ENCODE data around the gene HCRTR1.
A peak's percentile ranks its signal among the peaks of the same experiment; 100 is the strongest.
"Not testable (repeated sequence)": the region's sequence is repeated elsewhere in the genome, so short reads cannot be mapped to it uniquely, and the experiment has no call there.

Gene HCRTR1

DNA sequence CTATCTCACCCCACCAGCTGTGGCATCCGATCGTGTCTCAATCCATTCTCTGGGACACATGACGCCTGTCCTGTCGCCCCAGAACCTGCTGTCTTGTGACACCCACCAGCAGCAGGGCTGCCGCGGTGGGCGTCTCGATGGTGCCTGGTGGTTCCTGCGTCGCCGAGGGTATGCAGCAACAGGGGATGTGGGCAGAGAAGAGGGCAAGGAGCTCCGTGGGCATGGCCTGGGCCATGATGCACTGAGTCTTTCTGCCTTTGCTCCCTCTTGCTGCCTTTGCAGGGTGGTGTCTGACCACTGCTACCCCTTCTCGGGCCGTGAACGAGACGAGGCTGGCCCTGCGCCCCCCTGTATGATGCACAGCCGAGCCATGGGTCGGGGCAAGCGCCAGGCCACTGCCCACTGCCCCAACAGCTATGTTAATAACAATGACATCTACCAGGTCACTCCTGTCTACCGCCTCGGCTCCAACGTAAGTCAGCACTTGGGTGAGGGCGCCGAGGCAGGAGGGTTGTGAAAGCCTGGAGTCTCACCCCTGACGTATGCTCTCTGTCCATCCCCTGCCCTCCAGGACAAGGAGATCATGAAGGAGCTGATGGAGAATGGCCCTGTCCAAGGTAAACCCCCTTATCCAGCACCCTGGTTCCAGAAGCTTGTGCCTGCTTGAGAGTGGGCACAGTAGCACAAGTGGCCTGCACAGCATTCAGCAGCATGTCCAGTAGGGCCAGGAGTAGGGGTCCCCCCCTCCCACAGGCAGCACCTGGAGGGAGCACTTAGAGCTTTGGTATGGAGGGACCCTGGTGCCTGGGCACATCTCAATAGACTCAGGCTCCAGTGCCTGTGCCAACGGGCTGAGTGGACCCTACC, 32.4 kb upstream of the HCRTR1 start:
- H3K9me3 ChIP-seq (replicated peaks in 1 of 11), result no peaks in the 10 kb centered on the region
- H3K36me3 ChIP-seq, result no peaks in the 10 kb centered on the region
- no peak overlapping the region for H3K4me3 ChIP-seq
- no peak for TF ChIP-seq Cebpa-rat (IDR thresholded peaks at IDR 0.05)
- peaks cover 10 to 29% (median 22%) of the 10 kb centered on the region in 11 experiments; a peak in 20 of 22 replicates for H3K27me3 ChIP-seq
- H3K4me2 ChIP-seq, result peak overlapping the region; percentile 70 to 98 (median 78)
- H4K20me1 ChIP-seq, result peaks cover 0 to 9% (median 0%) of the 10 kb centered on the region in 11 experiments; a peak in 1 of 22 replicates
- peak overlapping the region in 5 of 11 experiments; percentile 30 to 70 (median 67); a peak in 7 of 22 replicates for H3K27ac ChIP-seq
- peaks cover 43 to 91% (median 75%) of the 10 kb centered on the region in 10 experiments for H3K4me1 ChIP-seq
- H3K9ac ChIP-seq, result peak overlapping the region in 5 of 11 experiments; percentile 2 to 68 (median 29); a peak in 6 of 22 replicates

DNA sequence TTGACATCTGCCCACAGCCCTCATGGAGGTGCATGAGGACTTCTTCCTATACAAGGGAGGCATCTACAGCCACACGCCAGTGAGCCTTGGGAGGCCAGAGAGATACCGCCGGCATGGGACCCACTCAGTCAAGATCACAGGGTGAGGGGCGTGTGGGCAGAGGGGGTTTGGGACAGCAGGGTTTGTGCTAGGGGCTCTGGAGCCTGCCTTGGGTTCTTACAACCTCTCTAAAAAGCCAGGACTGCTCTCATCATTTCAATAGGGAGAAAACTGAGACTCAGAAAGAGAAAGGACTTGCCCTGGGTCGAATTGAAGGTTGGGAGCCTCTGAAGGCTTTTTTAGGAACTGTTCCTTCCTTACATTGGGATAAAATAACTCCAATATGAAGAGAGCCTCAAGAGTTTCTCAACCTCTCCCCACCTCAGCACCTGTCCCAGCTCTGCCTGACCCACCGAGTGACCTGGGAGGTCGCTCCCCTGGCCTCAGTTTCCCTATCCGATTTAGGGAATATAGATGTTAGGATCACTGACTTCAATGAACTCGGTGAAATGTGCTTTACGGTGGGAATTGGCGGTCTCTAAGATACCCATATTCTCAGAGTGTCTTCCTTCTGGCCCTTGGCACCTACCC, 31.6 kb upstream of the HCRTR1 start:
- H3K36me3 ChIP-seq, result no peaks in the 10 kb centered on the region
- H3K4me3 ChIP-seq, result no peak overlapping the region
- H3K27ac ChIP-seq, result no peak overlapping the region
- H3K9me3 ChIP-seq (replicated peaks in 1 of 11), result no peaks in the 10 kb centered on the region
- H3K9ac ChIP-seq, result 0 out of 22 replicates have a peak overlapping the region, but pooled peaks of 1 of the 11 experiments have one; percentile 1
- peaks cover 43 to 84% (median 70%) of the 10 kb centered on the region in 10 experiments for H3K4me1 ChIP-seq
- H3K27me3 ChIP-seq, result peaks cover 10 to 29% (median 22%) of the 10 kb centered on the region in 11 experiments; a peak in 20 of 22 replicates
- H4K20me1 ChIP-seq, result peaks cover 0 to 9% (median 0%) of the 10 kb centered on the region in 11 experiments; a peak in 1 of 22 replicates
- peak overlapping the region in 8 of 11 experiments; percentile 70 to 98 (median 78); a peak in 15 of 22 replicates for H3K4me2 ChIP-seq
- TF ChIP-seq Cebpa-rat (IDR thresholded peaks at IDR 0.05), result no peak

DNA sequence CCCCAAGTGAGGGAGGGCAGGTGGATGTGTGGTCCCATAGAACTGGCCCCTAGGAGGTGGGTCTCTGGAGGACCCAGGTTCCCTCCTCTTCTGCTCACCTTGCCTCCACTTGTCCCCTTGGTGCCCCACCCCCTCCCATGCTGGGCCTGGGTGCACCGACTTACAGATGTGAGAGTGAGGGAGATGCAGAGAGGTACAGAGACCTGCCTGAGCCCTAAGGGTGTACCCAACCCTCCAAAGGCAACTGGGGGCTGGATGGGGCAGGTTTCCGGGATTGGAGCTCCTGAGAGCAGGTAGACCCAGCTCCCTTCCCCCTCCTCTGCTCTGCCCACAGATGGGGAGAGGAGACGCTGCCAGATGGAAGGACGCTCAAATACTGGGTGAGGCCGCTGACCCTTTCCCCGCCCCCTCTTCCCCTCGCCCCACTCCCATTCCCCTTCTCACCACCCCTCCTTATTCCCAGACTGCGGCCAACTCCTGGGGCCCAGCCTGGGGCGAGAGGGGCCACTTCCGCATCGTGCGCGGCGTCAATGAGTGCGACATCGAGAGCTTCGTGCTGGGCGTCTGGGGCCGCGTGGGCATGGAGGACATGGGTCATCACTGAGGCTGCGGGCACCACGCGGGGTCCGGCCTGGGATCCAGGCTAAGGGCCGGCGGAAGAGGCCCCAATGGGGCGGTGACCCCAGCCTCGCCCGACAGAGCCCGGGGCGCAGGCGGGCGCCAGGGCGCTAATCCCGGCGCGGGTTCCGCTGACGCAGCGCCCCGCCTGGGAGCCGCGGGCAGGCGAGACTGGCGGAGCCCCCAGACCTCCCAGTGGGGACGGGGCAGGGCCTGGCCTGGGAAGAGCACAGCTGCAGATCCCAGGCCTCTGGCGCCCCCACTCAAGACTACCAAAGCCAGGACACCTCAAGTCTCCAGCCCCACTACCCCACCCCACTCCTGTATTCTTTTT, 30.8 kb upstream of the HCRTR1 start:
- TF ChIP-seq Cebpa-rat (IDR thresholded peaks at IDR 0.05), result no peak
- H3K4me2 ChIP-seq, result peak overlapping the region; percentile 3 to 98 (median 47); a peak in 17 of 22 replicates
- H4K20me1 ChIP-seq, result peaks cover 0 to 9% (median 0%) of the 10 kb centered on the region in 11 experiments; a peak in 1 of 22 replicates
- H3K9me3 ChIP-seq (replicated peaks in 1 of 11), result no peaks in the 10 kb centered on the region
- H3K27me3 ChIP-seq, result peaks cover 10 to 29% (median 22%) of the 10 kb centered on the region in 11 experiments; a peak in 20 of 22 replicates
- H3K9ac ChIP-seq, result peak overlapping the region in 1 of 11 experiments; percentile 5; a peak in 1 of 22 replicates
- no peak overlapping the region for H3K4me3 ChIP-seq
- no peak overlapping the region; a peak in 1 of 22 replicates for H3K27ac ChIP-seq
- H3K36me3 ChIP-seq, result no peaks in the 10 kb centered on the region
- peaks cover 43 to 82% (median 72%) of the 10 kb centered on the region in 10 experiments for H3K4me1 ChIP-seq

DNA sequence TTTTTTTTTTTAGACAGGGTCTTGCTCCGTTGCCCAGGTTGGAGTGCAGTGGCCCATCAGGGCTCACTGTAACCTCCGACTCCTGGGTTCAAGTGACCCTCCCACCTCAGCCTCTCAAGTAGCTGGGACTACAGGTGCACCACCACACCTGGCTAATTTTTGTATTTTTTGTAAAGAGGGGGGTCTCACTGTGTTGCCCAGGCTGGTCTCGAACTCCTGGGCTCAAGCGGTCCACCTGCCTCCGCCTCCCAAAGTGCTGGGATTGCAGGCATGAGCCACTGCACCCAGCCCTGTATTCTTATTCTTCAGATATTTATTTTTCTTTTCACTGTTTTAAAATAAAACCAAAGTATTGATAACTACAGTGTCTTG, 30.2 kb upstream of the HCRTR1 start:
- not testable (repeated sequence) for H3K4me3 ChIP-seq; H3K27ac ChIP-seq; H3K36me3 ChIP-seq; H3K9ac ChIP-seq; H4K20me1 ChIP-seq; H3K9me3 ChIP-seq (replicated peaks in 1 of 11)
- Histone ChIP-seq H3K4me2 (peak overlapping the region in 10 of 11 experiments; percentile 34 to 92 (median 76); a peak in 16 of 22 replicates), H3K4me1 (peaks cover 43 to 82% (median 77%) of the 10 kb centered on the region in 10 experiments), H3K27me3 (peaks cover 10 to 29% (median 22%) of the 10 kb centered on the region in 11 experiments; a peak in 20 of 22 replicates)

DNA sequence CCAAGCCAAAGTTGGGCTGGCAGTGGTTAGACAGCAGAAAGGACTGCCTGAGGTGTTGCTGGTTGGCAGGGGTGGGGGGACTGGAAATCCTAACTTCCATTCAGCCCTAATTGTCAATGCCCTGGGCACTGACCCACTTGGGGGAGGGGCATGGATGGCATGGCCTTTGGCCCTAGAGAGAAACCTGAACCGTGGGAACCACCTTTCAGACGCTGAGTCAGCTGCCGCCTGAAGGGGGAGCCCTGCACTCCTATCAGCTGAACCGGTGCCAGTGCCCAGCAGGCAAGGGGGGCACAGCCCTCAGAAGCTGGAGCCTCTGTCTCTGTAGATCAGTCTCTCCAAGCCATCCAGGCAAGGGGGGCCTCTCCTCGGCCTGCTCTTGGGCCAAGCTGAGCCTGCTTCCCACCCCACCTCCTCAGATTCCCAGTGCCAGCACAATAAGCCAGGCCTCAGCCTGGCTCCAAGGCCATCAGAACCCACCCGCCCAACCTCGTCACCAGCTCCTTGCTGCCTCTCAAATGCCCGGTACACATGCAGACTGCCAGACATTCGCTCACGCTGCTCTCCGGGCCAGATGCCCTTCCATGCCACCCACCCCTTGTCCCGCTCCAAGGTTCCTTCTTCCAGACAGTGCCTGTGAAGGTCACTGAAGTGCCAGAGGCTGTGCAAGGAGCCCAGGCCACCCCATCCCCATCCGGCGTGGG, 29.6 kb upstream of the HCRTR1 start:
- Histone ChIP-seq H3K9ac (peak overlapping the region in 3 of 11 experiments; percentile 3 to 54 (median 47); a peak in 3 of 22 replicates), H3K4me3 (no peak overlapping the region), H4K20me1 (peaks cover 0 to 9% (median 0%) of the 10 kb centered on the region in 11 experiments; a peak in 1 of 22 replicates), H3K4me2 (peak overlapping the region; percentile 70 to 92 (median 81)), H3K27ac (no peak overlapping the region; a peak in 1 of 22 replicates), H3K4me1 (peaks cover 43 to 82% (median 77%) of the 10 kb centered on the region in 10 experiments), H3K27me3 (peaks cover 10 to 29% (median 22%) of the 10 kb centered on the region in 11 experiments; a peak in 20 of 22 replicates), H3K36me3 (no peaks in the 10 kb centered on the region), H3K9me3 (replicated peaks in 1 of 11) (no peaks in the 10 kb centered on the region)
- TF ChIP-seq Cebpa-rat (IDR thresholded peaks at IDR 0.05), result no peak

DNA sequence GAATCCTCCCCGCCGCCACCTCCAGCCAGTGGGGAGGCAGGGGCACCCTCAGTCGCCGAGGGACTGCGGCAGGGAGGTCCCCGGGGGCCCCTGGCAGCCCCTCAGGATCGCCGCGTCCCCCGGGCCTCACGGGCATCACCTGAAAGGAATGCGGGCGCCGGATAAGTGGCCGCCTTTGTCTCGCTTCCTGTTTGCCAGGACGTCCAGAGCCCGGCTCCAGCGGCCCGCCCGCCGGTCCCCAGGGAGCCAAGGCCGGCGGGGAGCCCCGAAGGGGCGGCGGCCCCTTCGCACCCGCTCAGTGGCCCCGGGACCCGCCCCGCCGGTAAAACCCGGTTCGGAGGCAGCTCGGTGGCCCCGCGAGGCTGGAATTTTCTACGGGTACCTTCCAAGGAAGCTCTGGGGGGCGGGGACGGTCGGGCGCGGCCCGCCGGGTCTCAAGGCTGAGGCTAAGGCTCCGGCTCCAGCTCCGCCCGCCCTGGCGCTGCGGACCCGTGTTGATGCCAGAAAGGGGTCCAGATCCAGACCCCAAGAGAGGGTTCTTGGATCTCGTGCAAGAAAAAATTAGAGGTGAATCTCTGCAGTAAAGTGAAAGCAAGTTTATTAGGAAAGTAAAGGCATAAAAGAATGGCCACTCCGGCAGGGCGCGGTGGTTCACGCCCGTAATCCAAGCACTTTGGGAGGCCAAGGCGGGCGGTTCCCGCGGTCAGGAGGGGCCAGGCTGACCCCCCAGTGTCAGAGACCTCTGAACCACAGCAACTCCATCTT, 28.6 kb upstream of the HCRTR1 start:
- peaks cover 32 to 82% (median 77%) of the 10 kb centered on the region in 10 experiments for H3K4me1 ChIP-seq
- H3K9ac ChIP-seq, result peak overlapping the region in 9 of 11 experiments; percentile 3 to 61 (median 42); a peak in 12 of 22 replicates
- H3K27ac ChIP-seq, result peak overlapping the region in 3 of 11 experiments; percentile 19 to 33 (median 23); a peak in 5 of 22 replicates
- peaks cover 0 to 9% (median 0%) of the 10 kb centered on the region in 11 experiments; a peak in 1 of 22 replicates for H4K20me1 ChIP-seq
- H3K36me3 ChIP-seq, result no peaks in the 10 kb centered on the region
- H3K27me3 ChIP-seq, result peaks cover 10 to 29% (median 22%) of the 10 kb centered on the region in 11 experiments; a peak in 20 of 22 replicates
- peak overlapping the region in 3 of 10 experiments; percentile 6 to 48 (median 34); a peak in 3 of 20 replicates for H3K4me3 ChIP-seq
- no peaks in the 10 kb centered on the region for H3K9me3 ChIP-seq (replicated peaks in 1 of 11)
- H3K4me2 ChIP-seq, result peak overlapping the region; percentile 70 to 92 (median 81)
- no peak for TF ChIP-seq Cebpa-rat (IDR thresholded peaks at IDR 0.05)
